ENCODE results near the gene JADE2.
"Not testable (repeated sequence)": the region's sequence is repeated elsewhere in the genome, so short reads cannot be mapped to it uniquely, and the experiment has no call there.

JADE2 gene

DNA sequence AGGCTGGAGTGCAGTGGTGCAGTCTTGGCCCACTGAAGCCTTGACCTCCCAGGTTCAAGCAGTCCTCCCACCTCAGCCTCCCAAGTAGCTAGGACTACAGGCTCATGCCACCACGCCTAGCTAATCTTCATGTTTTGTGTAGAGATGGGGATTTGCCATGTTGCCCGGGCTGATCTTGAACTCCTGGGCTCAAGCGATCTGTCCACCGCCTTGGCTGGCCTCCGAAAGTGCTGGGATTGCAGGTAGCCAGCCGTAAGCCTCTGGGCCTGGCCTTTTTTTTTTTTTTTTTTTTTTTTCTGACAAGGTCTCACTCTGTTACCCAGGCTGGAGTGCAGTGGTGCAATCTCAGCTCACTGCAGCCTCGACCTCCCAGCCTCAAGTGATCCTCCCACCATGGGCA is 27.2 kb downstream of the JADE2 start:
- peaks cover 51 to 65% of the 10 kb centered on the region in 2 experiments for H3K36me3 ChIP-seq (ENCODE audit: control insufficient read depth in 1 of 2, insufficient read depth in 2 of 2, low read depth in 1 of 2, low read length in 2 of 2)
- not testable (repeated sequence) for H3K23ac ChIP-seq (ENCODE audit: low read length in 2 of 2); H4K8ac ChIP-seq (ENCODE audit: low read length); H3K4me3 ChIP-seq (ENCODE audit: insufficient read depth in 1 of 2, low read depth in 1 of 2, low read length in 2 of 2); H3K4ac ChIP-seq (ENCODE audit: low read depth in 1 of 2, low read length in 2 of 2); H2BK5ac ChIP-seq (ENCODE audit: low read depth, low read length, poor library complexity, severe bottlenecking); H2BK15ac ChIP-seq (ENCODE audit: low read depth, poor library complexity, severe bottlenecking); H3K9me3 ChIP-seq (ENCODE audit: control insufficient read depth, low read length); H2BK12ac ChIP-seq (ENCODE audit: low read length in 2 of 2); H4K91ac ChIP-seq (ENCODE audit: low read length); H2AFZ ChIP-seq (ENCODE audit: low read depth, low read length); DNase-seq; H3K18ac ChIP-seq (ENCODE audit: low read depth in 1 of 2, low read length in 2 of 2); H3K14ac ChIP-seq (ENCODE audit: low read length in 2 of 2); H2AK5ac ChIP-seq (ENCODE audit: low read length, severe bottlenecking); H3K4me2 ChIP-seq (ENCODE audit: low read length, poor library complexity, severe bottlenecking); H3K27me3 ChIP-seq (ENCODE audit: control insufficient read depth in 1 of 2, insufficient read depth in 1 of 2, low read length in 2 of 2); H2BK120ac ChIP-seq (ENCODE audit: low read depth, low read length)
- peaks cover 49% of the 10 kb centered on the region for H3K4me1 ChIP-seq (ENCODE audit: control insufficient read depth, insufficient read depth, low read depth, low read length)
- H3K27ac ChIP-seq (ENCODE audit: low read length, poor library complexity, severe bottlenecking), result peak overlapping the region; percentile 14
- H3K79me1 ChIP-seq (replicated peaks; ENCODE audit: low read length, poor library complexity, severe bottlenecking), result peaks cover 30% of the 10 kb centered on the region
- WGBS, result 98% methylated on average over 7 of the region's 7 CpGs
- H3K9ac ChIP-seq (ENCODE audit: low read length), result peak overlapping the region; percentile 65

DNA sequence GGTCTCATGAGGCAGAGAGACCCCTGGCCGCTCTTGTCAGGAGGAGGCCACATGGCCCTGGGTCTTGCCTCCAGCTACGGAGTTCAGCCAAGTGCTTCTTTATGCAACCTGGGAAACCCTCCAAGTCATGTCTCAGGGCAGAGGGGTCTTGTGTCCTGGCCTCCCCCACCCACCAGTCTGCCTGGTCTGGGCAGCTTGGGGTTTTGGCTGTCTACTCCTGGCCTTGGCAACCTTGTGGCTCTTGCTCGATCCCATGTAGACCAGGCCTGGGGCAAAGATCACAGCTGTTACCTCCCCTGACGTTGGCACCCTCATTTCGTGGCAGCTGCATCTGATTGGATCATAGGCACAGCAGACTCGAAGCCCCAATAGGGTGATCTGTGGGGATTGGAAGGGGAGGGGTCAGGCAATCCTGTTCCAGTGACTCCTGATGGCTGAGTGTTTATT is 28.4 kb downstream of the JADE2 start:
- H3K14ac ChIP-seq (ENCODE audit: low read length in 2 of 2), result no peak overlapping the region
- H3K4me1 ChIP-seq (ENCODE audit: control insufficient read depth, insufficient read depth, low read depth, low read length), result peaks cover 49% of the 10 kb centered on the region
- no peak overlapping the region for H3K4me2 ChIP-seq (ENCODE audit: low read length, poor library complexity, severe bottlenecking)
- H3K9me3 ChIP-seq (ENCODE audit: control insufficient read depth, low read length), result no peaks in the 10 kb centered on the region
- H3K23ac ChIP-seq (ENCODE audit: low read length in 2 of 2), result no peak overlapping the region
- no peak overlapping the region for H2BK120ac ChIP-seq (ENCODE audit: low read depth, low read length)
- H2AFZ ChIP-seq (ENCODE audit: low read depth, low read length), result no peak overlapping the region
- no peak overlapping the region for H2BK5ac ChIP-seq (ENCODE audit: low read depth, low read length, poor library complexity, severe bottlenecking)
- WGBS, result 95% methylated on average over 6 of the region's 6 CpGs
- peak overlapping the region; percentile 48 for H3K9ac ChIP-seq (ENCODE audit: low read length)
- H2AK5ac ChIP-seq (ENCODE audit: low read length, severe bottlenecking), result peak overlapping the region; percentile 30
- H4K91ac ChIP-seq (ENCODE audit: low read length), result no peak overlapping the region
- peaks cover 43 to 58% of the 10 kb centered on the region in 2 experiments for H3K36me3 ChIP-seq (ENCODE audit: control insufficient read depth in 1 of 2, insufficient read depth in 2 of 2, low read depth in 1 of 2, low read length in 2 of 2)
- H3K27me3 ChIP-seq (ENCODE audit: control insufficient read depth in 1 of 2, insufficient read depth in 1 of 2, low read length in 2 of 2), result no peaks in the 10 kb centered on the region
- H4K8ac ChIP-seq (ENCODE audit: low read length), result no peak overlapping the region
- H3K18ac ChIP-seq (ENCODE audit: low read depth in 1 of 2, low read length in 2 of 2), result no peak overlapping the region
- no peak overlapping the region for H2BK12ac ChIP-seq (ENCODE audit: low read length in 2 of 2)
- no peak overlapping the region for H3K27ac ChIP-seq (ENCODE audit: low read length, poor library complexity, severe bottlenecking)
- DNase-seq, result no peak
- peaks cover 21% of the 10 kb centered on the region for H3K79me1 ChIP-seq (replicated peaks; ENCODE audit: low read length, poor library complexity, severe bottlenecking)
- no peak overlapping the region for H3K4me3 ChIP-seq (ENCODE audit: insufficient read depth in 1 of 2, low read depth in 1 of 2, low read length in 2 of 2)
- no peak overlapping the region for H2BK15ac ChIP-seq (ENCODE audit: low read depth, poor library complexity, severe bottlenecking)
- H3K4ac ChIP-seq (ENCODE audit: low read depth in 1 of 2, low read length in 2 of 2), result no peak overlapping the region

- H2BK120ac ChIP-seq (ENCODE audit: low read depth, low read length), result no peak overlapping the region
- H2AFZ ChIP-seq (ENCODE audit: low read depth, low read length), result no peak overlapping the region
- H2BK15ac ChIP-seq (ENCODE audit: low read depth, poor library complexity, severe bottlenecking), result no peak overlapping the region
- H4K8ac ChIP-seq (ENCODE audit: low read length), result no peak overlapping the region
- WGBS, result 78% methylated on average over 14 of the region's 15 CpGs
- peak overlapping the region; percentile 71 for H2AK5ac ChIP-seq (ENCODE audit: low read length, severe bottlenecking)
- H3K79me1 ChIP-seq (replicated peaks; ENCODE audit: low read length, poor library complexity, severe bottlenecking), result peaks cover 25% of the 10 kb centered on the region
- no peak overlapping the region for H2BK12ac ChIP-seq (ENCODE audit: low read length in 2 of 2)
- no peak overlapping the region for H3K4me3 ChIP-seq (ENCODE audit: insufficient read depth in 1 of 2, low read depth in 1 of 2, low read length in 2 of 2)
- no peak overlapping the region for H3K4ac ChIP-seq (ENCODE audit: low read depth in 1 of 2, low read length in 2 of 2)
- H3K23ac ChIP-seq (ENCODE audit: low read length in 2 of 2), result no peak overlapping the region
- peak overlapping the region in 1 of 2 experiments; percentile 48 for H3K14ac ChIP-seq (ENCODE audit: low read length in 2 of 2)
- H3K4me1 ChIP-seq (ENCODE audit: control insufficient read depth, insufficient read depth, low read depth, low read length), result peaks cover 48% of the 10 kb centered on the region
- no peak overlapping the region for H3K18ac ChIP-seq (ENCODE audit: low read depth in 1 of 2, low read length in 2 of 2)
- H3K27ac ChIP-seq (ENCODE audit: low read length, poor library complexity, severe bottlenecking), result peak overlapping the region; percentile 52
- peak overlapping the region; percentile 48 for H3K9ac ChIP-seq (ENCODE audit: low read length)
- H3K36me3 ChIP-seq (ENCODE audit: control insufficient read depth in 1 of 2, insufficient read depth in 2 of 2, low read depth in 1 of 2, low read length in 2 of 2), result peaks cover 49 to 60% of the 10 kb centered on the region in 2 experiments
- H2BK5ac ChIP-seq (ENCODE audit: low read depth, low read length, poor library complexity, severe bottlenecking), result no peak overlapping the region
- no peak overlapping the region for H3K4me2 ChIP-seq (ENCODE audit: low read length, poor library complexity, severe bottlenecking)
- no peaks in the 10 kb centered on the region for H3K9me3 ChIP-seq (ENCODE audit: control insufficient read depth, low read length)
- DNase-seq, result peak; percentile 54
- H3K27me3 ChIP-seq (ENCODE audit: control insufficient read depth in 1 of 2, insufficient read depth in 1 of 2, low read length in 2 of 2), result no peaks in the 10 kb centered on the region
- H4K91ac ChIP-seq (ENCODE audit: low read length), result no peak overlapping the region
These were observed 29.1 kb downstream of the JADE2 start for GRCh38 chr5:134554319-134555222.

DNA sequence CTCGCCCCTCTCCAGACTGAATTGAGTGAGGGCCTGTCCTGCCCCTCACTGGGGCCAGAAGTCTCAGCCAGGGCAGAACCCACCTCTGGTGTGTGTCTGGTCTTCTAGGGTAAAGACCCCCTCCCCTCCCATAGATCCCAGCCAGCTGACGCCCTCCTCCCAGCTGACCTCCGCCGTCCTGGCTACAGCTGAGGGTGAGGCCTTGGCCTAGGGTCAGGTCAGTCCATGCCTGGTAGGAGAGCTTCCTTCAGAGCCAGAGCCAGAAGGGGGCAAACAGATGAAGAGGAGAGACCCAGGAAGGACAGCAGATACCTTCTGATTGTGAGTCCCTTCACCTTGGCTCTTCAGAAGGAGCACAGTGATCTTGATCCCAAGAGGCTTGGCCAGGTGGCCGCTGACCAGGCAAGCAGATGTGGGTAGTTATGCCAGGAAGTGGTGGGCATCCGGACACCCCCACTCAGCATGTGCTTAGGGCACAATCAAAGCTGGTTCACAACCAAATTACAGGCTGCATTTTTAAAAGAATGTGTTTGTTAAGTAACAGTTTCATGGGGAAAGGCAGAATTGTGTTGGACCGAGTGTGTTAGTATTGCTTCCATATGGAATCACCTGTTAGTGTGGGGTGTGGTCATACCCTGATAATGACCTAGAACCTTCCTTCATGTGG is 29.9 kb downstream of the JADE2 start:
- H3K18ac ChIP-seq (ENCODE audit: low read depth in 1 of 2, low read length in 2 of 2), result no peak overlapping the region
- H4K91ac ChIP-seq (ENCODE audit: low read length), result no peak overlapping the region
- no peak overlapping the region for H3K4me3 ChIP-seq (ENCODE audit: insufficient read depth in 1 of 2, low read depth in 1 of 2, low read length in 2 of 2)
- H2BK12ac ChIP-seq (ENCODE audit: low read length in 2 of 2), result no peak overlapping the region
- peak overlapping the region; percentile 16 for H3K9ac ChIP-seq (ENCODE audit: low read length)
- H2BK120ac ChIP-seq (ENCODE audit: low read depth, low read length), result no peak overlapping the region
- H3K79me1 ChIP-seq (replicated peaks; ENCODE audit: low read length, poor library complexity, severe bottlenecking), result peaks cover 28% of the 10 kb centered on the region
- H2AK5ac ChIP-seq (ENCODE audit: low read length, severe bottlenecking), result peak overlapping the region; percentile 71
- no peak overlapping the region for H4K8ac ChIP-seq (ENCODE audit: low read length)
- H3K4me2 ChIP-seq (ENCODE audit: low read length, poor library complexity, severe bottlenecking), result no peak overlapping the region
- WGBS, result 94% methylated on average over 7 of the region's 7 CpGs
- H3K9me3 ChIP-seq (ENCODE audit: control insufficient read depth, low read length), result no peaks in the 10 kb centered on the region
- DNase-seq, result no peak
- H2BK15ac ChIP-seq (ENCODE audit: low read depth, poor library complexity, severe bottlenecking), result peak overlapping the region; percentile 75
- H3K14ac ChIP-seq (ENCODE audit: low read length in 2 of 2), result no peak overlapping the region
- H3K4me1 ChIP-seq (ENCODE audit: control insufficient read depth, insufficient read depth, low read depth, low read length), result peaks cover 45% of the 10 kb centered on the region
- peak overlapping the region; percentile 52 for H3K27ac ChIP-seq (ENCODE audit: low read length, poor library complexity, severe bottlenecking)
- no peak overlapping the region for H3K23ac ChIP-seq (ENCODE audit: low read length in 2 of 2)
- peaks cover 57 to 65% of the 10 kb centered on the region in 2 experiments for H3K36me3 ChIP-seq (ENCODE audit: control insufficient read depth in 1 of 2, insufficient read depth in 2 of 2, low read depth in 1 of 2, low read length in 2 of 2)
- H2AFZ ChIP-seq (ENCODE audit: low read depth, low read length), result no peak overlapping the region
- H3K27me3 ChIP-seq (ENCODE audit: control insufficient read depth in 1 of 2, insufficient read depth in 1 of 2, low read length in 2 of 2), result no peaks in the 10 kb centered on the region
- no peak overlapping the region for H3K4ac ChIP-seq (ENCODE audit: low read depth in 1 of 2, low read length in 2 of 2)
- H2BK5ac ChIP-seq (ENCODE audit: low read depth, low read length, poor library complexity, severe bottlenecking), result no peak overlapping the region

Measured in mesenchymal stem cell (in vitro differentiated cells and primary cell).